Left ventricle myocardium inferior (tissue), 1 donor: ENCODE results near the gene EXOSC7. TPM values are rescaled to one million over a fixed set of nuclear protein-coding genes. Genes with fewer than 3 reads are reported as not detected.
"Not testable (repeated sequence)": the region's sequence is repeated elsewhere in the genome, so short reads cannot be mapped to it uniquely, and the experiment has no call there.

ENCODE experiments used
- DNase-seq: peaks from one replicate; pipeline ENCODE4 v3.0.0-alpha.2; 2020
- H3K27ac ChIP-seq: fragments of 200-600 bp; replicated peaks from 2 replicates; pipeline ENCODE4 v1.8.0; 2021
- H3K27me3 ChIP-seq: fragments of 200-600 bp; 2 replicates; pipeline ENCODE4 v1.8.0; 2021; ENCODE audit warnings: low read depth
- H3K36me3 ChIP-seq: fragments of 200-600 bp; 2 replicates; pipeline ENCODE4 v1.8.0; 2021
- H3K4me1 ChIP-seq: fragments of 200-600 bp; 2 replicates; pipeline ENCODE4 v1.8.0; 2021
- H3K4me3 ChIP-seq: fragments of 200-600 bp; 2 replicates; pipeline ENCODE4 v1.8.0; 2021; ENCODE audit warnings: mild to moderate bottlenecking, moderate library complexity
- H3K9me3 ChIP-seq: fragments of 200-600 bp; replicated peaks from 2 replicates; pipeline ENCODE4 v1.8.0; 2021
- CTCF ChIP-seq: fragments of 200-600 bp; IDR thresholded peaks from 2 replicates; pipeline ENCODE4 v1.8.0; 2021; ENCODE audit warnings: antibody characterized with exemption, mild to moderate bottlenecking, borderline replicate concordance
- intact Hi-C: fragments of 100-400 bp; cut with micrococcal nuclease; formaldehyde crosslinking; loops from one replicate; pipeline ENCODE4 v1.11.0; 2022
- total RNA-seq: library from RNA; stranded (reverse); fragmentation: NEBNext Ultra II Directional; extraction: Animal tissue kit (Norgen Biotek cat#: 25700); gene quantifications from one replicate; pipeline ENCODE4 v1.2.1, GENCODE V29; 2021
- donor health status: DM: no; HTN: yes; CAD: no; lungs with severe emphysema.

The EXOSC7 gene
- total RNA-seq, 1 donor from 2014 or later = 27.2 TPM

GRCh38 chr3:44948239-44948638, 27.8 kb upstream of the EXOSC7 start:
- no peaks in the 10 kb centered on the region for H3K9me3 ChIP-seq
- no peaks in the 10 kb centered on the region for H3K27me3 ChIP-seq
- no peak for DNase-seq
- H3K4me3 ChIP-seq = no peak overlapping the region
- peaks cover 32% of the 10 kb centered on the region for H3K36me3 ChIP-seq
- no peak overlapping the region for H3K27ac ChIP-seq
- H3K4me1 ChIP-seq = peaks cover 10% of the 10 kb centered on the region
- TF ChIP-seq CTCF = no peak
- intact Hi-C loops = no loop called here

- H3K27me3 ChIP-seq, H3K4me1 ChIP-seq, intact Hi-C loops, H3K4me3 ChIP-seq, H3K27ac ChIP-seq, H3K9me3 ChIP-seq, DNase-seq: not testable (repeated sequence)
- peaks cover 23% of the 10 kb centered on the region for H3K36me3 ChIP-seq
These were observed 26.3 kb upstream of the EXOSC7 start for GRCh38 chr3:44949770-44950169.

GRCh38 chr3:44950275-44950734, 25.7 kb upstream of the EXOSC7 start:
- TF ChIP-seq CTCF = no peak
- intact Hi-C loops = no loop called here
- Histone ChIP-seq H3K9me3 (no peaks in the 10 kb centered on the region), H3K27me3 (no peaks in the 10 kb centered on the region), H3K4me3 (no peak overlapping the region), H3K36me3 (peaks cover 18% of the 10 kb centered on the region), H3K4me1 (peaks cover 10% of the 10 kb centered on the region), H3K27ac (no peak overlapping the region)
- no peak for DNase-seq

- no peak for DNase-seq
- intact Hi-C loops = no loop called here
- H3K36me3 ChIP-seq = peaks cover 5% of the 10 kb centered on the region
- no peak for TF ChIP-seq CTCF
- no peaks in the 10 kb centered on the region for H3K9me3 ChIP-seq
- peaks cover 18% of the 10 kb centered on the region for H3K4me1 ChIP-seq
- no peak overlapping the region for H3K4me3 ChIP-seq
- H3K27me3 ChIP-seq = no peaks in the 10 kb centered on the region
- no peak overlapping the region for H3K27ac ChIP-seq
These were observed 23.4 kb upstream of the EXOSC7 start for GRCh38 chr3:44952689-44953088.

- Histone ChIP-seq H3K27ac (no peak overlapping the region), H3K36me3 (peaks cover 18% of the 10 kb centered on the region), H3K4me1 (peaks cover 20% of the 10 kb centered on the region), H3K4me3 (no peak overlapping the region), H3K27me3 (no peaks in the 10 kb centered on the region), H3K9me3 (no peaks in the 10 kb centered on the region)
- TF ChIP-seq CTCF = no peak
- intact Hi-C loops = no loop called here
- DNase-seq = no peak
These were observed 21.7 kb upstream of the EXOSC7 start for GRCh38 chr3:44954304-44954703.

- Histone ChIP-seq H3K4me1 (peaks cover 27% of the 10 kb centered on the region), H3K27ac (no peak overlapping the region), H3K9me3 (no peaks in the 10 kb centered on the region), H3K4me3 (no peak overlapping the region), H3K27me3 (no peaks in the 10 kb centered on the region), H3K36me3 (peaks cover 18% of the 10 kb centered on the region)
- intact Hi-C loops = no loop called here
- no peak for DNase-seq
- no peak for TF ChIP-seq CTCF
These were observed 21.1 kb upstream of the EXOSC7 start for GRCh38 chr3:44954962-44955361.
